HepG2 (cell line): ENCODE measurements around the gene USE1. TPM values are rescaled to one million over a fixed set of nuclear protein-coding genes. Genes with fewer than 3 reads are reported as not detected.

Experiments
- CBX5 ChIP-seq: sonication (generic); formaldehyde crosslinking; IDR thresholded peaks from 2 replicates; pipeline ENCODE4 v1.4.0; 2020; ENCODE audit warnings: missing genetic modification reagents, borderline replicate concordance
- CEBPG ChIP-seq: IDR thresholded peaks from 2 replicates; pipeline ENCODE4 v1.6.1; 2016
- FOXP1 ChIP-seq, 2 experiments: fragments of 450-650 bp in 1 of 2; IDR thresholded peaks; 2 replicates each; pipeline ENCODE4 v1.6.1; 2017 to 2018; ENCODE audit warnings: antibody characterized with exemption in 1 of 2
- GTF2F1 ChIP-seq: fragments of 150-350 bp; IDR thresholded peaks from 2 replicates; pipeline ENCODE4 v1.6.1; 2014; ENCODE audit warnings: low read length
- HNRNPLL ChIP-seq: fragments of 200-400 bp; formaldehyde crosslinking; IDR thresholded peaks from 2 replicates; pipeline ENCODE4 v1.6.1; 2017; ENCODE audit warnings: mild to moderate bottlenecking, low read depth, low read length; ENCODE audit not compliant: poor library complexity, severe bottlenecking
- HOXA3 ChIP-seq: sonication (generic); formaldehyde crosslinking; IDR thresholded peaks from 2 replicates; pipeline ENCODE4 v1.5.0; 2020; ENCODE audit warnings: missing genetic modification reagents
- IKZF4 ChIP-seq: sonication (generic); formaldehyde crosslinking; IDR thresholded peaks from 2 replicates; pipeline ENCODE4 v1.5.1; 2020; ENCODE audit warnings: borderline replicate concordance, mild to moderate bottlenecking, low read depth, missing genetic modification reagents; ENCODE audit errors: not compliant biosample characterization
- NONO ChIP-seq, 2 experiments: fragments of 450-650 bp in 1 of 2; sonication (generic) in 1 of 2; formaldehyde crosslinking in 1 of 2; IDR thresholded peaks in 1 of 2; conservative IDR thresholded peaks in 1 of 2; 2 replicates each; pipeline versions ENCODE4 v1.6.1 to v1.8.0; 2017 to 2022; ENCODE audit warnings: mild to moderate bottlenecking in 1 of 2, missing genetic modification reagents in 1 of 2, moderate library complexity in 1 of 2
- PCBP2 ChIP-seq: fragments of 200-400 bp; formaldehyde crosslinking; optimal IDR thresholded peaks from 2 replicates; pipeline ENCODE3; 2018; ENCODE audit warnings: low read length, low read depth; ENCODE audit not compliant: poor library complexity, severe bottlenecking
- SALL2 ChIP-seq: sonication (generic); formaldehyde crosslinking; IDR thresholded peaks from 2 replicates; pipeline ENCODE4 v1.8.1; 2023; ENCODE audit warnings: mild to moderate bottlenecking, missing genetic modification reagents, inconsistent platforms
- SMAD1 ChIP-seq: sonication (generic); formaldehyde crosslinking; IDR thresholded peaks from 2 replicates; pipeline ENCODE4 v1.4.0; 2020; ENCODE audit warnings: missing genetic modification reagents, low read depth, mild to moderate bottlenecking, borderline replicate concordance
- SP1 ChIP-seq, 2 experiments: fragments of 450-650 bp in 1 of 2; sonication (generic) in 1 of 2; formaldehyde crosslinking in 1 of 2; IDR thresholded peaks; 2 replicates each; pipeline versions ENCODE4 v1.4.0 to v1.6.1; 2016 to 2020; ENCODE audit warnings: missing genetic modification reagents in 1 of 2
- TARDBP ChIP-seq: sonication (generic); formaldehyde crosslinking; IDR thresholded peaks from 2 replicates; pipeline ENCODE4 v1.8.0; 2022; ENCODE audit warnings: mild to moderate bottlenecking, missing genetic modification reagents
- ZBTB38 ChIP-seq: sonication (generic); formaldehyde crosslinking; IDR thresholded peaks from 2 replicates; pipeline ENCODE4 v1.5.1; 2020; ENCODE audit warnings: mild to moderate bottlenecking, missing genetic modification reagents
- ZFY ChIP-seq: sonication (generic); formaldehyde crosslinking; IDR thresholded peaks from 2 replicates; pipeline ENCODE4 v1.4.0; 2020; ENCODE audit warnings: missing genetic modification reagents
- ZNF329 ChIP-seq: sonication (generic); formaldehyde crosslinking; IDR thresholded peaks from 2 replicates; pipeline ENCODE4 v1.9.0; 2021; ENCODE audit warnings: low read depth, mild to moderate bottlenecking, missing genetic modification reagents
- ZNF556 ChIP-seq: sonication (generic); formaldehyde crosslinking; IDR thresholded peaks from 2 replicates; pipeline ENCODE4 v1.4.0; 2020; ENCODE audit warnings: mild to moderate bottlenecking, missing genetic modification reagents, borderline replicate concordance
- ZNF629 ChIP-seq: sonication (generic); formaldehyde crosslinking; conservative IDR thresholded peaks from 2 replicates; pipeline ENCODE4 v1.5.0; 2020; ENCODE audit warnings: missing genetic modification reagents
- ZNF749 ChIP-seq: sonication (generic); formaldehyde crosslinking; IDR thresholded peaks from 2 replicates; pipeline ENCODE4 v1.8.0; 2022; ENCODE audit warnings: mild to moderate bottlenecking, missing genetic modification reagents, moderate library complexity, borderline replicate concordance
- ZNF777 ChIP-seq: sonication (generic); formaldehyde crosslinking; IDR thresholded peaks from 2 replicates; pipeline ENCODE4 v1.4.0; 2020; ENCODE audit warnings: missing genetic modification reagents
- polyA plus RNA-seq, 8 experiments: library from polyadenylated mRNA; depleted of rRNA in 3 of 8; stranded (reverse) in 7 of 8; unstranded in 1 of 8; fragments of >200 nt; fragmentation: Illumina TruSeq in 4 of 8; extraction: Trizol in 4 of 8; gene quantifications; 2 replicates each; pipeline versions ENCODE4 v1.2.1 to v1.2.3, GENCODE V29; 2011 to 2016; ENCODE audit warnings: low read depth in 4 of 8, missing spikeins in 1 of 8, mixed read lengths in 1 of 8; ENCODE audit not compliant: insufficient read depth in 1 of 8
- total RNA-seq, 5 experiments: library from RNA; depleted of rRNA; stranded (reverse); fragments of >200 nt; fragmentation: Illumina TruSeq; extraction: Trizol; gene quantifications; 2 replicates each; pipeline ENCODE4 v1.2.3, GENCODE V29; 2016; ENCODE audit warnings: low read depth in 1 of 5
- TF ChIP-seq, protein P1 (sequence below): sonication (generic); formaldehyde crosslinking; IDR thresholded peaks from 2 replicates; pipeline ENCODE4 v1.4.0; 2020; ENCODE audit warnings: mild to moderate bottlenecking, missing genetic modification reagents
- TF ChIP-seq, protein P2 (sequence below): sonication (generic); formaldehyde crosslinking; IDR thresholded peaks from 2 replicates; pipeline ENCODE4 v1.8.1; 2023; ENCODE audit warnings: missing genetic modification reagents, inconsistent platforms, borderline replicate concordance
- TF ChIP-seq, protein P3 (sequence below): sonication (generic); formaldehyde crosslinking; IDR thresholded peaks from 2 replicates; pipeline ENCODE4 v1.4.0; 2020; ENCODE audit warnings: missing genetic modification reagents

Gene USE1
- total and polyA plus RNA-seq, 2 of the 13 experiments (the other 11 are each of a cell fraction or from before 2014, with no cell fraction given): 9.9 to 17.6 TPM

DNA sequence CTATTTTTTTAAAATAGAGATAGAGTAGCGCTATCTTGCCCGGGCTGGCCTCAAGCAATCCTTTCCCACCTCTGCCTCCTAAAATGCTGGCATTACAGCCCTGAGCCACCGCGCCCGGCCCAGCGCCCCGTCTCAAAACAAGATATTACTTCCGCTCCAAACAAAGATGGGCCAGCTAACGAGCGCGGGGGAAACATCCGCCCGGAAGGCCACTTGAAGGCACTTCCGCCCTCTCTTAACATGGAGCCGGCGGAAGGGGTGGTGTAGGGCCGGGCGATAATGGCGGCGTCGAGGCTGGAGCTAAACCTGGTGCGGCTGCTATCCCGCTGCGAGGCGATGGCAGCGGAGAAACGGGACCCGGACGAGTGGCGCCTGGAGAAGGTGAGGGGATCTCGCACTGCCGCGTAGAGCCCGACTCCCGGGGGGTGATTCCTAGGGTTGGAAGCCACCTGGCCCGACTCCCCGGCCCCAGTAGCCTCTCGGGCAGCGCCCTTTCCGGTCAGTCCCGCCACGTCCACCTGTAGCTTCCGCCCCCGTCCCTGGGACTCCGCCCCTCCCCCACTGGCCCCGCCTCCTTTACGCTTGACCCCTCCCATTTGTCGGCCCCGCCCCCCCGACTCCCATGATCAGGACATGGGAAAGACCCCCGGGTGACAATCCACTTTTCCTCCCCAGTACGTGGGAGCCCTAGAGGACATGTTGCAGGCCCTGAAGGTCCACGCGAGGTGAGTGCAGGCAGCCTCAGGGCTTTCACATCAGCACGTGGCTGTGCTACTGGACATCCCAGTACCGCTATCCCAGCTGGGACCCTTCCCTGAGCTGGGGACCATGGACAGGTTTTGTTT is at the start of gene USE1 (continued):
- TF ChIP-seq ZNF329 (CRISPR knock-in tag) (0 out of 2 replicates have a peak, but pooled peaks have one; percentile 35), PCBP2 (no peak), IKZF4 (CRISPR knock-in tag) (peak; percentile 43), SMAD1 (CRISPR knock-in tag) (0 out of 2 replicates have a peak, but pooled peaks have one; percentile 8), SP1 (IDR thresholded peaks at IDR 0.05) (no peak), SP1 (CRISPR knock-in tag; IDR thresholded peaks at IDR 0.05) (peak; percentile 77), ZNF749 (CRISPR knock-in tag) (peak; percentile 50; the same call in 1 of the 2 replicates), HNRNPLL (peak; percentile 51), HOXA3 (CRISPR knock-in tag) (peak; percentile 99), FOXP1 (IDR thresholded peaks at IDR 0.05) (no peak), FOXP1 (CRISPR knock-in tag; IDR thresholded peaks at IDR 0.05) (peak; percentile 42; the same call in 1 of the 2 replicates), CEBPG (no peak; the same call in 1 of the 2 replicates), NONO (IDR thresholded peaks at IDR 0.05) (no peak), NONO (CRISPR knock-in tag; conservative IDR thresholded peaks at IDR 0.05) (peak; percentile 80), ZNF777 (CRISPR knock-in tag) (peak; percentile 77; the same call in 1 of the 2 replicates), ZNF556 (no peak; the same call in 1 of the 2 replicates), GTF2F1 (no peak; the same call in 1 of the 2 replicates), CBX5 (CRISPR knock-in tag) (peak; percentile 67; the same call in 1 of the 2 replicates), SALL2 (CRISPR knock-in tag) (peak; percentile 31; the same call in 1 of the 2 replicates), ZFY (CRISPR knock-in tag) (peak; percentile 89; the same call in 1 of the 2 replicates), ZBTB38 (peak; percentile 20), TARDBP (peak; percentile 81; the same call in 1 of the 2 replicates), ZNF629 (CRISPR knock-in tag) (0 out of 2 replicates have a peak, but pooled peaks have one; percentile 7)
- TF ChIP-seq, protein P1, sequence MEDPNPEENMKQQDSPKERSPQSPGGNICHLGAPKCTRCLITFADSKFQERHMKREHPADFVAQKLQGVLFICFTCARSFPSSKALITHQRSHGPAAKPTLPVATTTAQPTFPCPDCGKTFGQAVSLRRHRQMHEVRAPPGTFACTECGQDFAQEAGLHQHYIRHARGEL (CRISPR knock-in tag): no peak
- TF ChIP-seq, protein P2, sequence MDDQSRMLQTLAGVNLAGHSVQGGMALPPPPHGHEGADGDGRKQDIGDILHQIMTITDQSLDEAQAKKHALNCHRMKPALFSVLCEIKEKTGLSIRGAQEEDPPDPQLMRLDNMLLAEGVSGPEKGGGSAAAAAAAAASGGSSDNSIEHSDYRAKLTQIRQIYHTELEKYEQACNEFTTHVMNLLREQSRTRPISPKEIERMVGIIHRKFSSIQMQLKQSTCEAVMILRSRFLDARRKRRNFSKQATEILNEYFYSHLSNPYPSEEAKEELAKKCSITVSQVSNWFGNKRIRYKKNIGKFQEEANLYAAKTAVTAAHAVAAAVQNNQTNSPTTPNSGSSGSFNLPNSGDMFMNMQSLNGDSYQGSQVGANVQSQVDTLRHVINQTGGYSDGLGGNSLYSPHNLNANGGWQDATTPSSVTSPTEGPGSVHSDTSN (CRISPR knock-in tag): peak; percentile 21; the same call in 1 of the 2 replicates
- TF ChIP-seq, protein P3, sequence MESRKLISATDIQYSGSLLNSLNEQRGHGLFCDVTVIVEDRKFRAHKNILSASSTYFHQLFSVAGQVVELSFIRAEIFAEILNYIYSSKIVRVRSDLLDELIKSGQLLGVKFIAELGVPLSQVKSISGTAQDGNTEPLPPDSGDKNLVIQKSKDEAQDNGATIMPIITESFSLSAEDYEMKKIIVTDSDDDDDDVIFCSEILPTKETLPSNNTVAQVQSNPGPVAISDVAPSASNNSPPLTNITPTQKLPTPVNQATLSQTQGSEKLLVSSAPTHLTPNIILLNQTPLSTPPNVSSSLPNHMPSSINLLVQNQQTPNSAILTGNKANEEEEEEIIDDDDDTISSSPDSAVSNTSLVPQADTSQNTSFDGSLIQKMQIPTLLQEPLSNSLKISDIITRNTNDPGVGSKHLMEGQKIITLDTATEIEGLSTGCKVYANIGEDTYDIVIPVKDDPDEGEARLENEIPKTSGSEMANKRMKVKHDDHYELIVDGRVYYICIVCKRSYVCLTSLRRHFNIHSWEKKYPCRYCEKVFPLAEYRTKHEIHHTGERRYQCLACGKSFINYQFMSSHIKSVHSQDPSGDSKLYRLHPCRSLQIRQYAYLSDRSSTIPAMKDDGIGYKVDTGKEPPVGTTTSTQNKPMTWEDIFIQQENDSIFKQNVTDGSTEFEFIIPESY: peak; percentile 42
